HG03139 (cell line): ENCODE measurements around the gene SYNDIG1L.
"Not testable (repeated sequence)": the region's sequence is repeated elsewhere in the genome, so short reads cannot be mapped to it uniquely, and the experiment has no call there.

Experiments
- ATAC-seq: cut with Tn5 transposase; IDR thresholded peaks from one replicate; pipeline ENCODE4 v1.9.1; 2021; ENCODE audit not compliant: unreplicated experiment

SYNDIG1L gene

GRCh38 chr14:74426202-74426582 lies at the start of gene SYNDIG1L:
Gene SYNDIG1L, minus strand, starts transcription at chr14:74426210. Its CDS starts 16,466 bp downstream, at chr14:74409744.
- ATAC-seq, result no peak

- no peak for ATAC-seq
Observed at GRCh38 chr14:74475678-74476077, 49.7 kb upstream of the SYNDIG1L start.

GRCh38 chr14:74474376-74474775 lies 48.4 kb upstream of the SYNDIG1L start:
- no peak for ATAC-seq

- no peak for ATAC-seq
Observed at GRCh38 chr14:74472601-74473000, 46.6 kb upstream of the SYNDIG1L start.

GRCh38 chr14:74469548-74470518 lies 43.8 kb upstream of the SYNDIG1L start:
- ATAC-seq, result no peak

GRCh38 chr14:74468513-74468912 lies 42.5 kb upstream of the SYNDIG1L start:
- ATAC-seq, result no peak

- no peak for ATAC-seq
Observed at GRCh38 chr14:74465335-74465734, 39.3 kb upstream of the SYNDIG1L start.

- no peak for ATAC-seq
Observed at GRCh38 chr14:74464785-74465184, 38.8 kb upstream of the SYNDIG1L start.

GRCh38 chr14:74463697-74464096 lies 37.7 kb upstream of the SYNDIG1L start:
- ATAC-seq, result no peak

- ATAC-seq, result no peak
Observed at GRCh38 chr14:74462993-74463392, 37.0 kb upstream of the SYNDIG1L start.

GRCh38 chr14:74459976-74460375 lies 34.0 kb upstream of the SYNDIG1L start:
- ATAC-seq, result no peak

- no peak for ATAC-seq
Observed at GRCh38 chr14:74459289-74459946, 33.4 kb upstream of the SYNDIG1L start.

- ATAC-seq, result no peak
Observed at GRCh38 chr14:74457565-74457895, 31.5 kb upstream of the SYNDIG1L start.

- no peak for ATAC-seq
Observed at GRCh38 chr14:74456684-74457564, 30.9 kb upstream of the SYNDIG1L start.

- not testable (repeated sequence) for ATAC-seq
Observed at GRCh38 chr14:74454397-74454796, 28.4 kb upstream of the SYNDIG1L start.

- ATAC-seq, result no peak
Observed at GRCh38 chr14:74444866-74445265, 18.9 kb upstream of the SYNDIG1L start.

- no peak for ATAC-seq
Observed at GRCh38 chr14:74442757-74443156, 16.7 kb upstream of the SYNDIG1L start.

- ATAC-seq, result no peak
Observed at GRCh38 chr14:74441113-74441512, 15.1 kb upstream of the SYNDIG1L start.

- ATAC-seq, result no peak
Observed at GRCh38 chr14:74438351-74438915, 12.4 kb upstream of the SYNDIG1L start.

GRCh38 chr14:74437496-74438053 lies 11.6 kb upstream of the SYNDIG1L start:
- ATAC-seq, result no peak

GRCh38 chr14:74434294-74434693 lies 8.3 kb upstream of the SYNDIG1L start:
- ATAC-seq, result no peak
